ENCODE measurements around the gene COX4I2.
"Not testable (repeated sequence)": the region's sequence is repeated elsewhere in the genome, so short reads cannot be mapped to it uniquely, and the experiment has no call there.

Gene COX4I2

DNA sequence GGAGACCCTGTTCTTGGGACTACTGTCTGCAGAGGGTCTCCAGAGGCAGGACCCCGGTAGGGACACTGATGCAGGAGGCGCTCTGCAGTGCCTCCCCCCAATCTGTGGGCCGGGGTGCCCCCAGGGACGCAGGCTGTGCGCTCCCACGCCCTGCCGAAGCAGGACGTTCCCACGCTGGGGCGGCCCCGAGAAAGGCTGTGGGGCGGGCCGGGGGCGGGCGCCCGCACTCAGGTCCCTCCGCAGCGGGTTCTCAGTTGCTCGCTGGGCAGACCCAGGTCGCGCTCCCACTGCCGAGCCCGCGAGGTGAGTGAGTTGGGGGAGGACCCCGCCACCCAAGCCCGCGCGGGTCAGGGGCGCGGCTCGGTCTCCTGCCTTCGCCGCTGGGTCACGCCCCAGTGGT lies at the start of gene COX4I2:
Gene COX4I2, plus strand, starts transcription at position 253 of the 400 bp plus-strand sequence. CDS start 1,106 bp downstream, outside the sequence.
- no peak for DNase-seq

DNA sequence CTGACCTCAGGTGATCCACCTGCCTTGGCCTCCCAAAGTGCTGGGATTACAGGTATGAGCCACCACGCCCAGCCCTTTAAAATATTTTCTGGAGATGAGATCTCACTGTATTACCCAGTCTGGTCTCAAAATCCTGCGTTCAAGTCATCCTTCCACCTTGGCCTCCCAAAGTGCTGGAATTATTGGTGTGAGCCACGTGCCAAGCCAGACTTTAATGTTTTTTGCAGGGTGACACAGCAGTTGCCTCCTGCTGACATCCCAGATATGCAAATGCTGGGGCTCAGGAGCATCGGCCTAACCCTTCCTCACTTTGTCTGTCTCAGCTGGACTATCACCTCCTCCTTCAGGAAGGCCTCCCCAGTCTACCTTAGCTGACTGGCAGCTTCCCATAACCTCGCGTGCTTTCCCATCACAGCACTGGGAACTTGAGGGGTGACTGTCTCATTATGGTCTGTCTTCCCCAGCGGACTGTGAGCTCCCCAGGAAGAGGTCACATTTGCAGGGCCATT lies 46.9 kb upstream of the COX4I2 start:
- no peak for DNase-seq

DNA sequence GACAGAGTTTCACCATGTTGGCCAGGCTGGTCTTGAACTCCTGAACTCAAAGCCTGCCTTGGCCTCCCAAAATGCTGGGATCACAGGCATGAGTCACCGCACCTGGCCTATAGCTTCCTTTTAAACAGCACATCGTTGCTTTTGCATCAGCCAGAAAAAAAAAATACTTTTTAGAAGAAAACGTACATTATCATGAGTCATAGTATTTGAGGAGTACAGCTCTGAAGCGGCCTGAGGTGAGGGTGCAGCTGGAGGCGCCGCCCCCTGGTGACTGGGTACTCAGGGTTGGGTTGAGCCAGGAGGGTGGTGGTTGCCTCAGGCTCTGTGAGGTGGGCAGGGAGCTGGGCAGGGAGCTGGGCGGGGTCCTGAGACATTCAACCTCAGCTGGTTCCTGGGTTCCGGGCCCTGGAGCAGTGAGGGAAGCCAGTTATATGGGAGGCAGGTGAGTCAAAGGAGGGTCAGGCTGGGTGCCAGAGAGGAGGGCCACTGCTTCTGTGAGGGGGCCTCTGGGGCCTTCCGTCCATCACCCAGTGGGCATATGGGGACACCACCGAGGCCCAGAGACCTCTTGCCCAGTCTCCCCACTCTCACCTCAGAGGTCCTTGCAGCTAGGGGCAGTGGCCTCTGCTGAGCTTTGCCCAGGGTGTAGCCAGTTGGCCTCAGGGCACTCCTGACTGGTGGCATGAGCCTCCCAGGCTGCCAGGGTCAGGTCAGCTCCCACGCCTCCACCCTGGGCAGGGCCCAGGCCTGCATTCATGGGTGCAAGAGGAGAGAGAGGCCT lies 44.3 kb upstream of the COX4I2 start:
- DNase-seq: peak; percentile 85

DNA sequence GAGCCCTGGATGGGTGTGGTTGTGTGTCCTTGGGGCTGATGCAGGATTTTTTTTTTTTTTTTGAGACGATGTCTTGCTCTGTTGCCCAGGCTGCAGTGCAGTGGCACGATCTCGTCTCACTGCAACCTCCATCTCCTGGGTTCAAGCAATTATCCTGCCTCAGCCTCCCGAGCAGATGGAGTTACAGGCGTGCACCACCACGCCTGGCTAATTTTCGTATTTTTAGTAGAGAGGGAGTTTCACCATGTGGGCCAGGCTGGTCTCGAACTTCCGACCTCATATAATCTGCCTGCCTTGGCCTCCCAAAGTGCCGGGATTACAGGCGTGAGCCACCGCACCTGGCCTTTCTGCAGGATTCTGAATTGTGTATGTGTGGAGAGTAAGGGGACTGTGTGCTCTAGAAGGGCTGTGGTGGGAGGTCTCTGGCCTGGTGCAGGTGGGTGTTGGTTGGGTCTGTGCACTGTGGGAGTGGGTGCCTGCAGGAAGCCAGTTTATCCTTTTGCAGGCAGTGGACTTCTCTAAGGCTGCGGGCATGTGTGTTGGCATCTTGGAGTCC lies 43.6 kb upstream of the COX4I2 start:
- DNase-seq: no peak

DNA sequence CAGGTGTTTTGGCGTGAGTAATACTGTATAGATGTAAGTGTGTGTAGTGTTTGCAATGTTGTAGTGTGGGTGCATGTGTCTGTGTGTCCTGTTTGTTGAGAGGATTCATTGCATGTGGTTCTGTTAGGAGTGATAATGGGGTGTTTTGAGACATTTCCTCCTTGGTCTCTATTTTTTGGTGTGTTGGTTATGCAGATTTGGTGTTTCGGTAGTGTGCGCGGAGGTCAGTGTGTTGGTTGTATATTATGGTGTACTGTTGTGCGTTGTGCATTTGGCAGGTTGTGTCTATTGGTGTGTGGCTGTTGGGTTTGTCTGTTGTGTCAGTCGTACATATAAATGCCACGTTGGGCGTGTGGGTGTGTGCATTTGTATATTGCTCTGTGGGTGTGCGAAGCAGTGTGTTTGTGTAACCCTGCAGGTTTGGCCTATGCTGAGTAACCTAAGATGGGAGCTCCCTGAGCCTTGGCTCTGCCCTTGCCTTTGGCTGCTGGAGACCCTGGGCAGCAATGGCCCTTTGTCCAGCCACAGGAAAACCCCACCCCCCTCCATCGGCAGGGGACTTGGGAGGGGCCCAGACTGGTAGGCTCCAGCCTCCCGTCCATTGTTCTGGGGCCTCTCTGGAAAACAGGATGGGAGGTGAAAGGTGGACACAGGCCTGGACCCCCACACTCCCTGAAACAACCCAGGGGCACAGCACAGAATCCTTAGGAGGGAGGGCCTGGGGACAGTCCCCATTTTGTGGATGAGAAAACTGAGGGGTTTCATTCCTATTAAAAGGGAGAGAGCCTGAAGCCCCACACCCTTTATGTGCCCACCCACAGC lies 42.9 kb upstream of the COX4I2 start:
- no peak for DNase-seq

DNA sequence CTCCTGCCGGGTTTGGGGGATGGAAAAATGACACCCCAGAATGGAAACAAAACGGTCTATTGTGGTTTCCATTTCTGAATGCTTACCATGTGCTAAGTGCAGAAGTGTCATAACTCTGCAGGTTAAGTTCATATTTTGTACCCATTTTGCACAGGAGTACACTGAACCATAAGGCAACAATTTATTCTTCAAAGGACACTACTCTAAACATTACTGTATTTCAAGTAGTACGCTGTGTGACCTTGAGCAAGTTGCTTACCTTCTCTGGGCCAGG lies 42.4 kb upstream of the COX4I2 start:
- no peak for DNase-seq

DNA sequence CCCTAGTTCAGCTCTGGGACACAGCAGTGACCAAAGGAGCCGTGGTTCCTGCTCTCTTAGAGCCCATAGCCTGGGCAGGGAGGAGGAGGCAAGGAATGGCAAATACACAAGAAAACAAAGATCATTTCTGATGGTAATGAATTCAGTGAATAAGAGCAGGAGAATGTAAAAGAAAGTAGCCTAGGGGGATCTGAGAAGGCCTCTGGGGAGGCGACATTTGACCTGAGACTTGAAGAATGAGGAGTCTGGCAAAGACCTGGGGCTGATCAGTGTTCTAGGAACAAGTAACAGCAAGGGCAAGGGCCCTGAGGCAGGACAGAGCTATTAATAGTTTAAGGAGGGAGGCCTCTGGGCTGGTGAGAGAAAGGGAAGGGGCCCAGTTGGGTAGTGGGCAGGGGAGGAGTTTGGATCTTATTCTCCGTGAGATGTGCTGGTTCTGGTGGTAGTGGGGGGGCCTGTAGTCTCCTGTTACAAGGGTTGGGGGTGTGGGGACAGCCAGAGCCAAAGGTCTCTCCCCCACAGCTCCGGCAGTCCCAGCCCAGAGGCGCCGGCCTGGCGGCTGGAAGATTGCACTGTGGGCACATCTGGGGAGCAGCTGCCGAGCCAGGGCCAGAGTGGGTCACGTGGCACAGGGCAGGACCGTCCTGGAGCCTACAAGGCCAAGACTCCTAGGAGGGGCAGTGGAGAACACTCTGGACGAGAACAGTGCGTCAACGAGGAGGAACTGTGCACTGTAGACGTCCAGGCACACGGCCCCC lies 41.9 kb upstream of the COX4I2 start:
- peak; percentile 90 for DNase-seq

DNA sequence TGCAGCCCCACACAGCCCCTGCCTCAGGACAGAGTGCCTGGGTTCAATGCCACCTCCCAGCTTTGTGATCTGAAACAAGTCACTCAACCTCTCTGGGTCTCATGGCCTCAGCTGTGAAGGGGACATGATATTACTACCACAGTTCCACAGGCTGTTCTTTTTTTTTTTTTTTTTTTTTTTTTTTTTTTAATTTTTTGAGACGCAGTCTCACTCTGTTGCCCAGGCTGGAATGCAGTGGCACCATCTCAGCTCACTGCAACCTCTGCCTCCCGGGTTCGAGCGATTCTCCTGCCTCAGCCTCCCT lies 41.3 kb upstream of the COX4I2 start:
- DNase-seq: not testable (repeated sequence)

DNA sequence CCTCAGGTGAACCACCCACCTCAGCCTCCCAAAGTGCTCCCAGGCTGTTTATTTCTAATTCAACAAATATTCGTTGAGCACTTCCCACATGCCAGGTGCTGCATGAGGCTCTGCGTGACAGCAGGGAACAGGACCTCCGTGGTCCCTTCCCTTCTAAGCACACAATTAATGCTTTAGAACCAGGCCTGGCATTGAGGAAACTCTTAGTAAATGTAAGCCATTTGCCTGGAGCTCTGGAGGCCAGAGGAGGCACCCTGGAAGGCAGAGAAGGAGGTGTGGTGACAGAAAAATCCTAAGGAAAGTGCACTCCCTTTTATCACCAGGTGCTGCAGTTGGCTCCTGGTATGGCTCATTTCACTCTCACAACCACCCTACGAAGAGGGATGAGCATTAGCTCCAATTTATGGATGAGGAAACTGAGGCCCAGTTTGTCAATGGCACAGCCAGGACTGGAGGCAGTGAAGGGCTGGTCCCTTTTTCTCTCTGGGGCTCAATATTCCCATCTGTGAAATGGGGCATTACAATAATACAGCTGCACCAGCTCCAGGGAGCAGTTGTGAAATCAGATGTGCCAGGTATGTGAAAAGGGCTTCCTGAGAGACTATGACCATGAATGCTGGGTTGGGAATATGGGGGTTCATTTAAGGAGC lies 40.8 kb upstream of the COX4I2 start:
- no peak for DNase-seq

DNA sequence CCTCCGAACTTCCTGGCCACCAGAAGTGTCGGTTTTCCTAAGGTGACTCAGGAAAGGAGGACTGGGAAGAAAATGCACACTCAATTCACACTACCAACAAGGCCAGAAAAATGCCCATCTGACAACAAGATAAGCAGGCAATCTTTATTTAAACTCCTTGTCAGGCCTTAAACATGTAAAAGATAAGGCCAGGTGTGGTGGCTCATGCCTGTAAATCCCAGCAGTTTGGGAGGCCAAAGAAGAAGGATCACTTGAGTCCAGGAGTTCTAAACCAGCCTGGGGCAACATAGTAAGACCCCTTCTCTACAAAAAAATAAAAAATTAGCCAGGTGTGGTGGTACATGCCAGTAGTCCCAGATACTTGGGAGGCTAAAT lies 40.2 kb upstream of the COX4I2 start:
- no peak for DNase-seq

DNA sequence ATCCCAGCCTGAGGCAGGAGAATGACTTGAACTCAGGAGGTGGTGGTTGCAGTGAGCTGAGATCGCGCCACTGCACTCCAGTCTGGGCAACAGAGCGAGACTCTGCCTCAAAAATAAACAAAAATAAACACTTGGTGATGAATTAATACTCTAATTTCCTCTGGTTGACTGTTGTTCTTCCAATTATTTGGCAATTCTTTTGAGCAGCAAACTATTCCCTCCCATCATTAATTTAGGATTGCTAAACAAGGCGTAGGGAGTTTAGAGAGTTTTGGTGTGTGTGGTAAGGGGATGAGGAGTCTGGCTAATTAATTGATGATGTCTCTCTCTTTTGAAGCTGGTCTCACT lies 35.3 kb upstream of the COX4I2 start:
- DNase-seq: no peak

DNA sequence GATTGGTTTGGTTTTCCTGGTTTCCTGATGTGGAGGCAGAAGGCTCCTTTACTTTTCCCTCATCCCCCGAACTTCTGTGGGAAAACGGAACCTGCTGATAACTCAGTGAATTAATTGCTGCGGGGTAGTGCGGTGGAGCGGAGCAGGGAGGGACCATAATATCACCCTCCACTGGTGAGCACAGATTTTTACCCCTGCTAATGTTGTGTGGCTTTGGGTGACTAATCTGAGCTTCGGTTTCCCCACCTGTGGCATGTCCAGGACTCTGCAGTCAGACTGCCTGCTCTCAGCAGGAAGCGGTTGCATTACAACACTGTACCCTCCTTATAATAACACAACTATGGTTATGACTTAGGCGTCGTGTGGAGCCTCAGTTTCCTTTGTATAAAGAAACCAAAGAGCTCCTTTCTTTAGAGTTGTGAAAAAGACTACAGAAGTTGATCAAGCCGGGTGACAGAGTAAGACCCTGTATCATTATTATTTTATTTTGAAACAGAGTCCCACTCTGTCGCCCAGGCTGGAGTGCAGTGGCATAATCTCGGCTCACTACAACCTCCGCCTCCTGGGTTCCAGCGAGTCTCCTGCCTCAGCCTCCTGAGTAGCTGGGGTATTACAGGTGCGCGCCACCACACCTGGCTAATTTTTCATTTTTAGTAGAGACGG lies 34.8 kb upstream of the COX4I2 start:
- DNase-seq: peak; percentile 81

DNA sequence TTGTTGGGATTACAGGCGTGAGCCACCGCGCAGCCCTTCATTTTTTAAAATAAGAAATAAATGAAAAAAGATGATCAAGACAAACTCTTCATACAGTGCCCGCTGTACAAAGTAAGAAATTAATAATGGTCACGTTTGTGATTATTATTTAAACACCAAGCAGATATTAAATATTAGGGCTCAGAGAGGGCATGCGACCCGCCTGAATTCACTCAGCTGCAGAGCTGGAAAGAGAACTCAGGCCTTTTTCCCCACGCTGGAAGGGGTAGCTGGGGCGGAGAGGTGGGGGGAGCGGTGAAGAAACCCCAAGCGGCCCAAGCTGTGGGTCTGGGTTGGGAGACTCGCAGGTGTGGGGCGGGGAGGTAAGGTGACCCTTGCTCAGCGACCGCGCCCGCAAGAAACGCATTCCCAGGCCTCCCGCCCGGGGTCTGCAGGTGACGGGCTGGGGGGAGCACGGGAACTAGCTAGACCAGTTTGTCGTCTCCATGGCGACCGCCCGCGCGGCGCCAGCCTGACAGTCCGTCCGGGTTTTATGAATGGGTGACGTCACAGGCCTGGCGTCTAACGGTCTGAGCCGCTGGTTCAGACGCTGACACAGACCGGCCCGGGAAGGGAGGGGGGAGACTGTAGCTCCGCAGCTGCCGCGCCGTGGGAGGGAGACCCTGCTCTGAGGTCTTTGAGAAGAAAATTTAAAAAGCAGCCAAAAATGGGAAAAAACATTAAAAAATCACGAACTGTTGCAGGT lies 33.7 kb upstream of the COX4I2 start:
- peak; percentile 96 for DNase-seq

DNA sequence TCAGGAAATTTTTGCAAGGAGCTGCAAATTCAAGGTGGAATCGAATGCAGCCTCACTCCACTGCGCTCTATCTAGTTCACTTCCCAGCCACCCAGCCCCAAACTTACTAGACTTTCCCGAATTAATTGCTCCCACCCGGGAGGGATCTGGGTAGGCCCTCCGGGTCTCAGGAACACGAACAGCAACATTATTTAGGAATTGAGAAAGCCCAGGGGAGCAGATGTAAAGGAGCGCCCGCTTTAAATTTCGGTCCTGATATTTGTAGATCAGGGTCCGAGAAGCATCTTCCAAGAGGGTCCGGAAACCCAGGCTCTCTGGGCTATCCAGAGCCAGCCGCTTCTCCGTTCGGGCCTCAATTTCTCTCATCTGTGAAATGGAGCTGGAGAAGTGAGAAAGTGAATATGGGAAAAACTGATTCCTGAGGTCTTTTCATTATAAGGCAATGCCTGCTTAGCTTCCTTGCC lies 33.1 kb upstream of the COX4I2 start:
- peak; percentile 33 for DNase-seq

DNA sequence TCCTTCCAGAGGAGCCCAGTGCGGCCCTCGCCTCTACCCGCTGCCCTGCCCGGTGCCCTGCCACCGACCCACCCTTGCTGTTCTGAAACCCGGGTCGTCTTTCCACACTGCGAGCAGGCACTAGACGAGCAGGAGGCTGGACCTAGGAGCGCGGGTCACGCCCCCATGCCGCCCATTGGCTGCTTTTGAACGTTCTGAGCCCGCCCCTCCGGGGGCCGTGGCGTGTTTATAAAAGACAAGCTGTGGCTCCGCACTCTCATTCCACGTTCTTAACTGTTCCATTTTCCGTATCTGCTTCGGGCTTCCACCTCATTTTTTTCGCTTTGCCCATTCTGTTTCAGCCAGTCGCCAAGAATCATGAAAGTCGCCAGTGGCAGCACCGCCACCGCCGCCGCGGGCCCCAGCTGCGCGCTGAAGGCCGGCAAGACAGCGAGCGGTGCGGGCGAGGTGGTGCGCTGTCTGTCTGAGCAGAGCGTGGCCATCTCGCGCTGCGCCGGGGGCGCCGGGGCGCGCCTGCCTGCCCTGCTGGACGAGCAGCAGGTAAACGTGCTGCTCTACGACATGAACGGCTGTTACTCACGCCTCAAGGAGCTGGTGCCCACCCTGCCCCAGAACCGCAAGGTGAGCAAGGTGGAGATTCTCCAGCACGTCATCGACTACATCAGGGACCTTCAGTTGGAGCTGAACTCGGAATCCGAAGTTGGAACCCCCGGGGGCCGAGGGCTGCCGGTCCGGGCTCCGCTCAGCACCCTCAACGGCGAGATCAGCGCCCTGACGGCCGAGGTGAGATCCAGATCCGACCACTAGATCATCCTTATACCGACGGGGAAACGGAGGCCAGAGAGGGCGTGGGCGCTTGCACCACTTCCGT lies 32.4 kb upstream of the COX4I2 start, which contains the start of gene ID1:
Gene ID1, plus strand, starts transcription at position 259 of the 871 bp plus-strand sequence. Its CDS starts 99 bp downstream, at position 358.
- DNase-seq: peak; percentile 96

DNA sequence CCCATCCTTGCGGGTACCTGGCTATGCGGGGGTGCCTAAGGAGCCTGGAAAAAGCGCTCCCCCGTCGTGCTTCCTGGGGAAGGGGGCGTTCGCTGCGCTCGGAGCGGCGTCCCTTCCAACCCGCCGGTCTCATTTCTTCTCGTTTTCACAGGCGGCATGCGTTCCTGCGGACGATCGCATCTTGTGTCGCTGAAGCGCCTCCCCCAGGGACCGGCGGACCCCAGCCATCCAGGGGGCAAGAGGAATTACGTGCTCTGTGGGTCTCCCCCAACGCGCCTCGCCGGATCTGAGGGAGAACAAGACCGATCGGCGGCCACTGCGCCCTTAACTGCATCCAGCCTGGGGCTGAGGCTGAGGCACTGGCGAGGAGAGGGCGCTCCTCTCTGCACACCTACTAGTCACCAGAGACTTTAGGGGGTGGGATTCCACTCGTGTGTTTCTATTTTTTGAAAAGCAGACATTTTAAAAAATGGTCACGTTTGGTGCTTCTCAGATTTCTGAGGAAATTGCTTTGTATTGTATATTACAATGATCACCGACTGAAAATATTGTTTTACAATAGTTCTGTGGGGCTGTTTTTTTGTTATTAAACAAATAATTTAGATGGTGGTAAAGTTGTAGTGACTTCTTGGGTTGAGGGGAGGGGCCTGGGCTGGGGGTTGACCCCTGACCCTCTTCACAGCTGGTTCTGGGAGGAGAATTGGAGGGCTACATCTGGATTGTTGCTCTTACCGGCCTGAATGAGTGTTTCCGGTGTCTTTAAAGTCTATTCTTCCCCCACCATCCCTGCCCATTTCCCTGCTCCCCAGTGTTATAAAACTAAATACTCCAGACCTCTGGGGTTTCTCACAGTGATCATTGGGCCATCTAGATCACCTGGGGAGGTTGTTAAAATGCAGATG lies 31.6 kb upstream of the COX4I2 start:
- DNase-seq: no peak

DNA sequence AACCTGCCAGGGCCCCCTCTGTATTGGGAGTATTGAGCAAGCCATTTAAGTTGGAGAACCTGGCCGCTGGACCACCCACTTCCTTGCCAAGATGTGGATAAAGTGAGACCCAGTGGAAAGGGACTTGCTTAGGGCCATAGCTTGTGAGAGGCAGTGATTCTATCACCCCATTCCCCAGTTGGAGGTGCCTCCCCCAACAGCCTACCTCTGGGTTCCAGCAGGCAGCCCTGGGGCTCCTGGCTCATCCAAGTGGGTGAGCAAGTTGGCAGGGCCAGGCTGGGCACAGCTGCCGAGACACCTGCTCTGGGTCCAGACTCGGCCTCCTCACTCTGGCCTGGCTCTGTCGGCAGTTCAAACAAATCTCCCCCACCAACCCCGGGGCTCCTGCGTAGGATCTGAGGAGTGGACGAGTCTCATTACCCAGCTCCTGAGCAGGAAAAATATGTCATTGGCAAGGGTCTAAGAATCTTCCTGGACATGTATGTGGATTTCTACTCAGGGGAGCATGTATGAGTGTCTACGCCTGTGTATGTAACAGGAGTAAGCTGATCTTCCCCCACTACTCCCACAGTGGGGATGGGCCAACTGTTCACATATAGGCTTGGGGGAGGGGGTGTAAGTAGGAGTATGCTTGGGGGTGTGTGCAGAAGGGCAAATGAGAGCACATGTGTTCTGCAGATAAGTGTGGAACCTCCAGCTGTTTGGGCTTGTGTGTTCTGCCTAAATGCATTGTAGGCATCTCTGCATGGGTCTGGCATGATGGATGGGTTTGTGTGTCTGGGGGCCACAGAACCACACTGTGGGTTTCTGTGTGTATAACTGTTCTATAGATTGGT lies 30.7 kb upstream of the COX4I2 start:
- DNase-seq: peak; percentile 86

DNA sequence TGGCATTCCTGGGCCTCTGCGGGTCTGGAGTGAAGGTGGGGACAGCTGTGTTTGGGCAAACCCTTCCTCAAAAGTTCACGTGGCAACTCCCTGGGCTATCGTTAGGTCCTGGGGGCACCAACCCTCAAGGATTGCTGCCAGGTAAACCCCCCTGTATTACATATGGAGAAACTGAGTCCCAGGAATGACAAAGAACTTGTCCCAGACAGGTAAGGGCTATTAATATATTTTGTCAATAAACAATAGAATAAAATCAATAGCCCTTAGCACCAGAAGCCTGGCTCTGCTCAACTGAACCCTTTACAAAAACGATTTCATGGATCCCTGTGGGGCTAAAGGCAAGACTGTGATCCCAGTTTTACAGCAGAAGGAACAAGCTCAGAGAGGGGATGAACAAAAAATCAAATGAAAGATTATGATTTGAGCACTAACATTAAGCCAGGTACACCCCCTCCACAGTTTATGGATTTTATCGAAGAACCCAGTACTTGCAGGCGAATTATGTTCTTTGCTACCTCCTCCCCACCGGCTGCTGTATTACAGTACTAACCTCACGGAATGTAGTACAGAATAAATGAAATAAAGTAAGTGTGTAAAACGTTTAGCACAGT lies 30.0 kb upstream of the COX4I2 start:
- no peak for DNase-seq
